Measurements from ENCODE around the gene TRMT2B. TPM values are rescaled to one million over a fixed set of nuclear protein-coding genes. Genes with fewer than 3 reads are reported as not detected.
A peak's percentile ranks its signal among the peaks of the same experiment; 100 is the strongest.

Gene TRMT2B
- total RNA-seq, 1 experiment from 2014 or later: 9.5 TPM

GRCh38 chrX:101097546-101098453 is 45.9 kb upstream of the TRMT2B start, which contains the start of gene CENPI:
TSS of gene CENPI (plus strand) at chrX:101098204. CDS start at chrX:101101071, 2,867 bp downstream.
- ChIA-PET CTCF (no interaction called here), RAD21 (ENCODE audit: low non-redundant PET in 1 of 2, low total read pairs in 2 of 2, uncharacterized antibody in 2 of 2, unreplicated experiment in 2 of 2) (no interaction called here), POLR2A (interaction anchor here (0.8 kb wide), 1 partner anchor 169 kb away, joined by 3 read pairs; the partner anchor contains the start of gene XKRX)
- Histone ChIP-seq H3K4me3 (replicated peaks in 1 of 2; ENCODE audit: low read depth in 1 of 2, low read length in 2 of 2) (peak within 1 kb of the TSS; percentile 61 to 74), H4K20me1 (ENCODE audit: insufficient read depth) (no peaks in the 10 kb centered on the region), H2AFZ (ENCODE audit: low read depth, low read length, poor library complexity, severe bottlenecking) (peak within 1 kb of the TSS; percentile 90), H3K4me2 (ENCODE audit: low read length) (peak within 1 kb of the TSS; percentile 81), H3K9ac (ENCODE audit: low read length) (peak within 1 kb of the TSS; percentile 70), H3K79me2 (ENCODE audit: insufficient read depth, low read length) (peaks cover 17% of the 10 kb centered on the region), H3K4me1 (ENCODE audit: control insufficient read depth in 1 of 2, insufficient read depth in 2 of 2, low read length in 2 of 2) (peaks cover 2 to 12% of the 10 kb centered on the region in 2 experiments; a peak in 2 of 4 replicates), H3K9me3 (ENCODE audit: control insufficient read depth in 1 of 2, insufficient read depth in 1 of 2, low read depth in 1 of 2, low read length in 2 of 2) (no peaks in the 10 kb centered on the region), H3K9me2 (ENCODE audit: insufficient read depth) (no peaks in the 10 kb centered on the region), H3K27ac (ENCODE audit: low read depth, low read length) (peak within 1 kb of the TSS; percentile 10; the same call in 1 of the 2 replicates), H3K36me3 (ENCODE audit: control insufficient read depth in 1 of 2, insufficient read depth in 2 of 2, low read length in 2 of 2) (peaks cover 0 to 6% of the 10 kb centered on the region in 2 experiments; a peak in 3 of 4 replicates), H3K27me3 (ENCODE audit: insufficient read depth, low read length) (no peaks in the 10 kb centered on the region)
- ATAC-seq (peak; percentile 98), DNase-seq (ENCODE audit: low read depth, low spot score) (peak; percentile 81)
- no TSS peak for BruUV-seq (replicated peaks)
- TF ChIP-seq SIN3A (IDR thresholded peaks at IDR 0.05; ENCODE audit: low read depth) (peak; percentile 46; the same call in 1 of the 2 replicates), ZFX (IDR thresholded peaks at IDR 0.05) (0 out of 2 replicates have a peak, but pooled peaks have one; percentile 18), POLR2AphosphoS5 (IDR thresholded peaks at IDR 0.05; ENCODE audit: low read depth, low read length) (peak; percentile 74), ZNF274 (IDR thresholded peaks at IDR 0.05; ENCODE audit: low read depth, low read length) (no peak), ELF1 (IDR thresholded peaks at IDR 0.05; ENCODE audit: borderline replicate concordance, low read depth) (no peak), SP1 (IDR thresholded peaks at IDR 0.05; ENCODE audit: low read depth) (peak; percentile 80), MAX (IDR thresholded peaks at IDR 0.05) (peak; percentile 72), POLR2A (IDR thresholded peaks at IDR 0.05; ENCODE audit: borderline replicate concordance, extremely low read depth, insufficient read depth, insufficient read length) (no peak), EGR1 (IDR thresholded peaks at IDR 0.05; ENCODE audit: low read depth) (0 out of 2 replicates have a peak, but pooled peaks have one; percentile 35), TCF7L2 (IDR thresholded peaks at IDR 0.05; ENCODE audit: borderline replicate concordance, extremely low read depth, insufficient read depth, insufficient read length) (peak; percentile 13)
- intact Hi-C loops (cut with micrococcal nuclease): no loop called here

Data from HCT116 (cell line).